Stimulated activated naive CD8-positive, alpha-beta T cell treated with anti-CD3 and anti-CD28 coated beads, Interleukin-15, Interleukin-2, amounts not matched to agents 100 ng/mL and 50 ng/mL, for 24 hours (primary cell): ENCODE data around the gene ABTB2.

Experiments
- H3K27ac Mint-ChIP-seq: one replicate; pipeline ENCODE4 v1.8.0; 2021; ENCODE audit warnings: mild to moderate bottlenecking, mixed read lengths
- H3K27me3 Mint-ChIP-seq: one replicate; pipeline ENCODE4 v1.8.0; 2021; ENCODE audit warnings: mixed read lengths
- H3K36me3 Mint-ChIP-seq: one replicate; pipeline ENCODE4 v1.8.0; 2021; ENCODE audit warnings: low read depth, mixed read lengths
- H3K4me1 Mint-ChIP-seq: one replicate; pipeline ENCODE4 v1.8.0; 2021; ENCODE audit warnings: low read depth, mixed read lengths
- H3K4me3 Mint-ChIP-seq: one replicate; pipeline ENCODE4 v1.8.0; 2021; ENCODE audit warnings: mild to moderate bottlenecking, mixed read lengths
- H3K9me3 Mint-ChIP-seq: one replicate; pipeline ENCODE4 v1.8.0; 2021; ENCODE audit warnings: mixed read lengths

Gene ABTB2

DNA sequence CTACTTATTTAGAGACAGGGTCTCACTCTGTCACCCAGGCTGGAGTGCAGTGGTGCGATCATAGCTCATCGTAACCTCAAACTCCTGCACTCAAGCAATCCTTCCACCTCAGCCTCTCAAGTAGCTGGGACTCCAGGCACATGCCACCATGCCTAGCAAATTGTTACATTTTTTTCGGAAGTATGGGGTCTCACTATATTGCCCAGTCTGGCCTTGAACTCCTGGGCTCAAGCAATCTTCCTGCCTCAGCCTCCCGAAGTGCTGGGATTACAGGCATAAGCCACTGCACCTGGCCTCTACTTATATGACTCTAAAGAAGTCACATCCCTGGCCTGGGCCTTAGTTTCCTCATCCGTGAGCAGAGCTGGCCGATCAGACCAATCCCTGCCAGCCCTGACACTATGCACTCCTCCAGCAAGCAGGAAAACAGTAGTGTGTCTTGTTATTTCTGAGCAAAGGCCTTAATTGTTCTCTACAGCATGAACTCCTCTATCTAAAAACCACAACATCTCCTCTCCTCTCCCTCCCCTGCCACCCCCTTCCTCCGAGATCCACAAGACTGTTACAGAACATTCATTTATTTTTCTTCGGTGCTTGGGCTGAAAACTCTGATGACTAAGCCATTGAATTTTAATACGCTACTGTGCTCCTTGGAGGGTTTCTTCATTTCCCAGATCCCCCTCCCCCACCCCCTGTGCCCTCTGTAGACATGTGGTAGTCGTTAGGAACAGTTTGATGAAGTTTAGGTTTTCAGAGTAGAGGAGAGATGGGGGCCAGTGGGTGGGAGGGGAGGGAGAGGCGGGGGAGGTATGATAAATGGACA, 91.5 kb downstream of the ABTB2 start:
- peak overlapping the region; percentile 59 for H3K27ac Mint-ChIP-seq

DNA sequence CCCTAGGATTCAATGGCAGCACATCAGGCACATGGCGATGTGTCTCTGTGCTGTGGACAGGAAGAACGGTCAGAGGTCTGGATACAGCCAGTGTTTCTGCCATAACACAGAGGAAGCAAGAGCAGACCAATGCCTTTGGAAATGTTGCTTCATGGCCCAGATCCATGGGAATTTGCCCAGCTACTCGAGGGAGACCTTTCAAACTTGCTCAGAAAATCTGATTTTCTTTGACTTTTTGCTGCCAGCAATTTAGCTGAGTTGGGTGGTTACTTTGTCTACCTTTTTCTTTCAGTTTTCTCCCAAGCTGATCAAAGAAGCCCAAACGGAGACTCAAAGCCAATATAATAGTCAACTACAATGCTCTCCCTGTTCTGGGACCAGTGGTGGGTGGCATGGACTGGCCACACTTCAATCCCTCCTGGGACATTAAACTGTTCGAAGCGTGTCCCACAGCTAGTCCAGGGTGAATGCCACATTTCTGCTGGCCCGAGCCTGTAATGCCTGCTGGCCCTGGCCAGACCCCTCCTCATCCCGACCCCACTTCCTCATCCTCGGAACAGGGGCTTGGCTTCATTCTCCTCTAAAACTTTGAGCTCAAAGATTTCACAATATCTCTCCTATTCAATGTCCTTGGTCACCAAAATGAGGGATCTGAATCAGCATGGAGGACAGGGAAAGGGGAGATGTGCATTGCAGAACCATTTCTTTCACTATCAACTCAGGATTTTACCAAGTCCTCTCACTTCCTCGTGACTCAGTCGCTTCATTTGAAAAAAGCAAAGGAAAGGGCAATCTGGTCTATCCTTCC, 93.3 kb downstream of the ABTB2 start:
- H3K4me3 Mint-ChIP-seq: no peak overlapping the region
- H3K9me3 Mint-ChIP-seq: no peaks in the 10 kb centered on the region
- no peaks in the 10 kb centered on the region for H3K36me3 Mint-ChIP-seq
- no peak overlapping the region for H3K27ac Mint-ChIP-seq
- H3K4me1 Mint-ChIP-seq: peaks cover 9% of the 10 kb centered on the region
- H3K27me3 Mint-ChIP-seq: no peaks in the 10 kb centered on the region

More for the DNA sequence above, 91.5 kb downstream of the ABTB2 start:
- Mint-ChIP-seq H3K4me1 (peaks cover 9% of the 10 kb centered on the region), H3K36me3 (no peaks in the 10 kb centered on the region), H3K9me3 (no peaks in the 10 kb centered on the region), H3K27me3 (no peaks in the 10 kb centered on the region), H3K4me3 (no peak overlapping the region)

DNA sequence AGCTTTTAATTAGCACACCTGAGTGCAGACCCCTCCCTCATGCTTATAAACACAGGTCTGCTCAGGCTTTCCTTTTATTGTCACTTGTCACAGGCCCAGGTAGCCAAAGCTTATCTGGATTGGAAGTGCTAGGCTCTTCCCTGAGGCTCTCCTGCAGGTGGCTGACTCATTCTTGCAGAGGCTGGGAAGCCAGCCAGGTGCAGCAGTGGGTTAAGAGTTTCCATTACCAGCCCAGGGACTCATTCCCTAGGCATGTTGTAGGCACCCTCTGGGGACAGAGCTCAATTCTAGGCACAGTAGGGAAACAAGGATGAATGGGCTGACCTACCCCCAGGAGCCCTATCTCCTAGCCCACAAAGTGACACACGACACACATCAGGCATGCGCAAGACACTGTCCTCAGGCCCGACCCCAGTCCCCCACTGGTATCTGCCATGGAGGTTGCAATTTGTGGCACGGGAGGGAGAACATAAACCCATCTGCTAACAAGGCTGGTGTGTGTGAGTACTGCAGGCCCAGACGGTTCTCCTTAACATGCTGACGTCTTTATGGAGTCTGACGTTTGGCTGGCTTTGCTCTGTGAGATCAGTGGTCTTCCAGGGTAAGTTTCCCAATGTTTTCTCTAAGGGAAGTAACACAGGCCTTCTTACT, 94.2 kb downstream of the ABTB2 start:
- H3K4me1 Mint-ChIP-seq: peaks cover 9% of the 10 kb centered on the region
- no peak overlapping the region for H3K27ac Mint-ChIP-seq

DNA sequence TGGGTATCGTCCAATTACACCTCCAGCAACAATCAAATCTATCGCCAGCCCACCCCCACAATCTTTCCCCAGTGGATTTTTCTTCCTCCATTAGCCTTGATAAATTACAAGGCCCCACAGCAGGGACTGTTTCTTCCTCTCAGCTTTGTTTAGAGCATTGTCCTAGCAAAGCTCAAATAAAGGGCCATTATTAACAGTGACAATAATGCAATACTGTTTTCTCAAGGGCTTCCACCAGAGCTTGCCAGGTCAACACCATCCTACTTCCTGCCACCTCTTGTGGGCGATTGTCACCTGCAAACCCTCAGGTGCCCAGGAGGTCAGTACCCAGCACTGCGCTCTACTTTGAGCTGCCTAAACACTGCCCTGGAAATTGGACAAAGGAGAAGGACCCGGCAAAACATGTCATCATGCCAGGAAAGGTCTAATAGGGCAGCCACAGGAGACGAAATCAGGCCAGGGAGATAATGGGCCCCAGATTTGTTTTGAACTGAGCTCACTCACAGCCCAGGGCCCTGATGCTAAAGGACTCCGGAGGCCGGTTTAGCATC, 95.2 kb downstream of the ABTB2 start:
- Mint-ChIP-seq H3K9me3 (no peaks in the 10 kb centered on the region), H3K4me1 (peaks cover 9% of the 10 kb centered on the region), H3K27me3 (no peaks in the 10 kb centered on the region), H3K36me3 (no peaks in the 10 kb centered on the region), H3K27ac (no peak overlapping the region), H3K4me3 (no peak overlapping the region)

More for the DNA sequence above, 94.2 kb downstream of the ABTB2 start:
- H3K4me3 Mint-ChIP-seq: no peak overlapping the region
- H3K27me3 Mint-ChIP-seq: no peaks in the 10 kb centered on the region
- H3K9me3 Mint-ChIP-seq: no peaks in the 10 kb centered on the region
- H3K36me3 Mint-ChIP-seq: no peaks in the 10 kb centered on the region

DNA sequence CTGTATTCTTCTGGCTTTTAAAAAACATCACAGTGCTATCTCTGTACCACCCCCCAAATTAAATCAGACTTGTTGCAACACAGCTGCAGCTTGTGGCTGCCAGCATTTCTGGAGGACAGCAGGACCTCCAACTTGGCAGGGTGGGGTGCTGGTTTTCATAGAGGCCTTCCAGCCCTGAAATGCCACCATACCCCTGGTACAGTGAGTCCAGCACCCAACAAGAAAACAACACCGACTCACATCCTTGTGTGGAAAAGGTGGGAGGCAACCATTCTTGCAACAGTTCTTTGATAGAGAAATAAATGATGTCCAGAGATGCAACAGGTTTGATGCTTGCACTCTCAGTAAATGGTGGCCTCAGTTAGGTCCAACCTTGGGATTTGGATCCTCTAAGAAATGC, 96.0 kb downstream of the ABTB2 start:
- no peaks in the 10 kb centered on the region for H3K9me3 Mint-ChIP-seq
- H3K4me1 Mint-ChIP-seq: peaks cover 9% of the 10 kb centered on the region
- no peak overlapping the region for H3K4me3 Mint-ChIP-seq
- H3K27me3 Mint-ChIP-seq: no peaks in the 10 kb centered on the region
- H3K36me3 Mint-ChIP-seq: no peaks in the 10 kb centered on the region
- no peak overlapping the region for H3K27ac Mint-ChIP-seq

DNA sequence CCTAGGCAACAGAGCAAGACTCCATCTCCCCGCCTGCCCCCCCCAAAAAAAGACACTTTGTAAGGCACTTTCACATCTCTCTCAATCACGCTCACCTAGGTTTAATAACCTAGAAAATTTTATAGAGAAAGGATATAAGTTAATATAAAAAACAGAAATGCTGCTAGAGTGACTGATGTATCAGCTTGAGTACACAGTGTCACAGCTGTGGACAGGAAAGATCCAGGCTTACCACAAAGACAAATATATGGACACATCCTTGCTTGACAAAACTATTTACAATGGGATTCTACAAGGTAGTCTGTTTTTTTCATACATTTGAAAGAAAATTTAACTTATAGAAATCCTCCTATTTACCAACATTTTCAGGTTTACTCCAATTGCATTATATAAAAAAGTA, 96.7 kb downstream of the ABTB2 start:
- H3K9me3 Mint-ChIP-seq: no peaks in the 10 kb centered on the region
- no peak overlapping the region for H3K27ac Mint-ChIP-seq
- H3K4me1 Mint-ChIP-seq: peaks cover 2% of the 10 kb centered on the region
- no peaks in the 10 kb centered on the region for H3K27me3 Mint-ChIP-seq
- H3K4me3 Mint-ChIP-seq: no peak overlapping the region
- no peaks in the 10 kb centered on the region for H3K36me3 Mint-ChIP-seq

DNA sequence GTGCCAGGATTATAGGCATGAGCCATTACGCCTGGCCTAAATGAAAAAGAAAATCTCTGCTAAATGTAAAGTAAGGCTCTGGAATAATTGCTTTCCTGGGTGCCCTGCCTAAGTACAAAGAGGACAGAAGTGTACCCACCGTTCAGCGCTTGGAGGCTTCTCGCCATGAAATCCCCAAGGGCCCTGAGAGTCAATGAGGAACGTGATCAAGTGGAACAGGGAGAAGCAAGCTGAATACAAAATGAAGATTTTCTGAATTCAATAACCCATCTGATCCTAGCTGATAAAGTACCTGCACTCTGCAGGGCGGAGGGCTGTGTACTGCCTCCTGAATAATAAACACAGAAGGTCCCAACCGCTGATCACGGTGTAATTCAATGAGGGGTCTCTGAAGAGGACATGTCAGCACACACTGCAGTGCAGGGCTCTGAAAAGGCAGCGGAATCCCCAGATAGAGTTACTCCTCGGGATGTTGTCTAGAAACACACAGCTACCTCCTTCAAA, 97.7 kb downstream of the ABTB2 start:
- Mint-ChIP-seq H3K27ac (no peak overlapping the region), H3K4me3 (no peak overlapping the region), H3K27me3 (peaks cover 1% of the 10 kb centered on the region), H3K36me3 (no peaks in the 10 kb centered on the region), H3K4me1 (no peaks in the 10 kb centered on the region), H3K9me3 (no peaks in the 10 kb centered on the region)

DNA sequence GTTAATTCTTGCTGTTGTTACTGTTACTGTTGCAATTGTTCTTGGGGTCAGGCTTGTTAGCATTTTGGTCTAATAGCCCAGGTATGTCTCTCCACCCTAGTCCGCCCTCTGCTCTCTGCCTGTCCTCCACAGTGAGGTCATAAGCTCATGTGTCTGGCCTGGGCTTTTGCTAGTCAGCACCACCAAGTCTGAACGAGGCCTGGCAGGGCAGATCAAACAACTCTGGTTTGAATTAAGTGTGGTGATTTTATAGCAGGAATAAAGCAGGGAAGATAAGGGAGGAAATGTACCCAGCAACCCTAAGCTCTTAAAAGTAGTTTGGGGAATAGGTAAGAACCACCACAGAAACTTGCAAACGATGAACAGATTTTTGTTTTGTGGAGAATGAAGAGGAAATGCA, 98.7 kb downstream of the ABTB2 start:
- Mint-ChIP-seq H3K4me1 (no peaks in the 10 kb centered on the region), H3K27ac (no peak overlapping the region), H3K4me3 (no peak overlapping the region), H3K36me3 (no peaks in the 10 kb centered on the region), H3K27me3 (peaks cover 4% of the 10 kb centered on the region), H3K9me3 (no peaks in the 10 kb centered on the region)

DNA sequence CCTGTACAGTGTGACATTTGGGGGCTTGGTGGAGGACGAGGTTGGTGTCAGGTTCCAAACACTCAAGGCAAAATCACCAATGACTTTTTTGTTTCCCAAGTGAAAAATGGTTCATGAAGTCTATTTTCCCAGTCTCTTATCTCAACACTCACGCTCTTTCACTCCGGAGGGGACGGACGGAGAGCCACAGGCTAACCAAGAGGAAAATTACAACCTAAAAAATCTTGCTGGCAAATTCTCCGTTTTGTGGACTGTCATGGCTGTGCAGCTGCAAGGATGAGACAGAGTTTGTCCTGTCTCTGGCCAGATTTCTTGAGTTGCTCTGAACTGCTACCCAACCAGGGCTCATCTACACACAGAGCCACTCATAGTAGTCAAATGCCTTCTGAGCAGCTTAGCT, 101.2 kb downstream of the ABTB2 start:
- peaks cover 7% of the 10 kb centered on the region for H3K4me1 Mint-ChIP-seq
- peaks cover 4% of the 10 kb centered on the region for H3K27me3 Mint-ChIP-seq
- no peak overlapping the region for H3K4me3 Mint-ChIP-seq
- H3K36me3 Mint-ChIP-seq: no peaks in the 10 kb centered on the region
- no peak overlapping the region for H3K27ac Mint-ChIP-seq
- H3K9me3 Mint-ChIP-seq: no peaks in the 10 kb centered on the region

DNA sequence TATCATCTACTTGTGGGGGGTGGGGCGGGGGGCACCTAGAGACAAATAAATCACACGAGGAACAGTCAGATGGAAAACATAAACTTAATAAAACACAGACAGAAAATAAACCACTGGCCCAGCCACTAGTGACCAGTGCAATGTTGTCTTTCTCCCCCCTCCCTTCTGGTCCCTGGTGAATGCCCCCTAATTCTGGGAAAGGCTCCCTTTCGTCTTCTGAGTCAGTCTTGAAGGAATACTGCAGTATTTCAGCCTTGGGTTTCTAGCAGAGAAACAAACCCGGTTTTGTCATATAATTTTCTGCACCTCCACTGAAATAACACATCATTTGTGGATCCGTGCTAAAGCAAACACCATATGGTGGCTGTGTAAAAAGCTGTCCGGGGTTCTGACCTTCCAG, 101.7 kb downstream of the ABTB2 start:
- no peaks in the 10 kb centered on the region for H3K36me3 Mint-ChIP-seq
- no peak overlapping the region for H3K4me3 Mint-ChIP-seq
- H3K4me1 Mint-ChIP-seq: peaks cover 12% of the 10 kb centered on the region
- no peaks in the 10 kb centered on the region for H3K9me3 Mint-ChIP-seq
- no peak overlapping the region for H3K27ac Mint-ChIP-seq
- H3K27me3 Mint-ChIP-seq: peaks cover 4% of the 10 kb centered on the region

DNA sequence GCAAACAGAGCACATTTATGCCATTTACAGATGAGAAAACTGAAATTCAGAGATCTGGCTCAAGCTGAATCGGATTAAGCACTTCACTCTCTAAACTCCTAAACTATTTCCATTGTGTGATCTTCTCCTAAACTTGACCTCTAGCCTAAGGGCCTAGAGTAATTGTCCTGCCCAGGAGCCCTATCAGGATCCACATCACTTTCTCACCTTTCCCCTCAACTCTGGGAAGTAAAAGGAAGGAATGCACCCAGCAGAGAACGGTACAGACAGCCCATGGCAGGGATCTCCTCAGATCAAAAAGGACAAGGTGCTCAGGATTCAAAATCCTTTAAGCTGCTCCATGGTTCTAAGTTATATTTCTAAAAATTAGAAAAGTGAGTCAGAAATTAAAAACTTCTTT, 102.7 kb downstream of the ABTB2 start:
- peaks cover 7% of the 10 kb centered on the region for H3K27me3 Mint-ChIP-seq
- peaks cover 23% of the 10 kb centered on the region for H3K4me1 Mint-ChIP-seq
- no peaks in the 10 kb centered on the region for H3K9me3 Mint-ChIP-seq
- no peak overlapping the region for H3K4me3 Mint-ChIP-seq
- no peak overlapping the region for H3K27ac Mint-ChIP-seq
- H3K36me3 Mint-ChIP-seq: no peaks in the 10 kb centered on the region

DNA sequence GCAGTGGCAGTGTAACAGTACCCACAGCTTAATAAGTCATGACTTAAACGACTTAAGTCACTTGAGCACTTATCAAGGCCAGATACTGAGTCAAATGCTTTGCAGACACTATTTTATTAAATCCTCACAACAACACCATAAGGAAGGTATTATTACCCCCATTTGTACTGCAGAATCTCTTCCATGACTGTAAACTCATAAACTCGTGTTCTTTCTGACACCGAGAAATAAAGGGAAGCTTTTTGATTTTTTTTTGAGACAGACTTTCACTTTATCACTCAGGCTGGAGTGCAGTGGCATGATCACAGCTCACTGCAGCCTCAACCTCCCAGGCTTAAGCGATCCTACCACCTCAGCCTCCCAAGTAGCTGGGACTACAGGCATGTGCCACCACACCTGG, 103.8 kb downstream of the ABTB2 start:
- no peak overlapping the region for H3K27ac Mint-ChIP-seq
- no peaks in the 10 kb centered on the region for H3K9me3 Mint-ChIP-seq
- H3K4me1 Mint-ChIP-seq: peaks cover 33% of the 10 kb centered on the region
- no peaks in the 10 kb centered on the region for H3K36me3 Mint-ChIP-seq
- H3K4me3 Mint-ChIP-seq: no peak overlapping the region
- peaks cover 7% of the 10 kb centered on the region for H3K27me3 Mint-ChIP-seq

DNA sequence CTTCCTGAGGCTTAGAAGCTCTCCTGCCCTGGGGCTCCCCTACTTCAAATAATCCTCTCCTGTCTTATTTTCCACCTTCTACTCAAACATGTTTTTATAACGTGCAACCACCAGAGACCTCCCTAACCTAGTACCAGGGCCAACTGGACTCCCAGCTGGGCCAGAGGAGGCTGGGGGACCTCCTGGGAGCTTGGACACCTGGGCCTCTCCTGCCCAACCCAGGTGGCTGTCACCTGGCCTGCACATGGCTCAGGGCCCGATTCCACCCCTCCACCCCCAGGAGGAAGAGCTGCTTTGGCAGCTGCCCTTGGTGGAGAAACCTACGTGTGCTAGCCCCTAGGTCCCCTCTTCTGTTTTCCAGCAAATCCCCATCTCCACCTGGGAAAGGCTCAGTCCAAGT, 105.2 kb downstream of the ABTB2 start:
- Mint-ChIP-seq H3K4me1 (peaks cover 47% of the 10 kb centered on the region), H3K4me3 (no peak overlapping the region), H3K27ac (no peak overlapping the region), H3K36me3 (no peaks in the 10 kb centered on the region), H3K27me3 (peaks cover 7% of the 10 kb centered on the region), H3K9me3 (no peaks in the 10 kb centered on the region)

DNA sequence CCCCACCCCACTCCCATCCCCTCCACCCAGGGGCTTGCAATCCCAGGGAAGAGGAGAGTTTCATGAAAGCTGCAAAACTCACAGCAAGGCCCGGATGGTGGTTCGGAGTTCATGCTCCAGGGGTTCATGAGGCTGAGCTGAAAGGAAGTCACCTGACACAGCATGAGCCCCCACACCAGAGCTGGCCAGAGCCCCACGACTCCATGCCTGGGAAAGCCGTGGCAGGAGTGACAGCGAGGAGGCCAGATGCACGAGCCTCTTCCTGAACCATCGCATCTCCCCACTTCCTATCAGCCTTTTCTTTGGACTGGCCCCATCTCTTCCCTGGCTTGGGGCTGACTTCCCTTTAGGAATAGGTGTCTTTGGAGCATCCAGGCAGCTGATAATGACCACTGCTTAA, 105.8 kb downstream of the ABTB2 start:
- Mint-ChIP-seq H3K36me3 (no peaks in the 10 kb centered on the region), H3K27ac (no peak overlapping the region), H3K9me3 (no peaks in the 10 kb centered on the region), H3K27me3 (peaks cover 7% of the 10 kb centered on the region), H3K4me1 (peaks cover 53% of the 10 kb centered on the region), H3K4me3 (no peak overlapping the region)

DNA sequence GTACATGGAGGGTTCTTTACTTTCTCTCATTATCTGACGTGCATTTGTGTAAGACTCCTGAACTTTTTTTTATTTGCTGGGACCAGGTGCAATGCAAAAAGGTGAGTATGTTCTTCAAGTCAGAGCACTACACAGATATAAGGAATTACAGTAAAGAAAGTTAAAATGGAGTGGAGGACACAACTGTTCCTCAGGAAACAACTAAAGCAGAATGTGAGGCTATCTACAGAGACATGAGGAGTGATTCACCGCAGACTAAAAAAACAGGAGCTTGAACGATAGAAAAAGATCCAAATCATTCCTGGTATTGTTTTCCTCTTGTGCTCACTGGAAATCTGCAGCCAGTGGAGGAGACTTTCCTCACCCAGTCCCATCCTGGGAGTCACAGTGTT, 106.2 kb downstream of the ABTB2 start:
- H3K4me1 Mint-ChIP-seq: peaks cover 58% of the 10 kb centered on the region
- H3K27me3 Mint-ChIP-seq: peaks cover 7% of the 10 kb centered on the region
- H3K27ac Mint-ChIP-seq: no peak overlapping the region
- H3K36me3 Mint-ChIP-seq: peaks cover 1% of the 10 kb centered on the region
- H3K9me3 Mint-ChIP-seq: no peaks in the 10 kb centered on the region
- H3K4me3 Mint-ChIP-seq: peak overlapping the region; percentile 33
